ENCODE results near the gene RADIL.
"Not testable (repeated sequence)": the region's sequence is repeated elsewhere in the genome, so short reads cannot be mapped to it uniquely, and the experiment has no call there.

RADIL gene, protein sequence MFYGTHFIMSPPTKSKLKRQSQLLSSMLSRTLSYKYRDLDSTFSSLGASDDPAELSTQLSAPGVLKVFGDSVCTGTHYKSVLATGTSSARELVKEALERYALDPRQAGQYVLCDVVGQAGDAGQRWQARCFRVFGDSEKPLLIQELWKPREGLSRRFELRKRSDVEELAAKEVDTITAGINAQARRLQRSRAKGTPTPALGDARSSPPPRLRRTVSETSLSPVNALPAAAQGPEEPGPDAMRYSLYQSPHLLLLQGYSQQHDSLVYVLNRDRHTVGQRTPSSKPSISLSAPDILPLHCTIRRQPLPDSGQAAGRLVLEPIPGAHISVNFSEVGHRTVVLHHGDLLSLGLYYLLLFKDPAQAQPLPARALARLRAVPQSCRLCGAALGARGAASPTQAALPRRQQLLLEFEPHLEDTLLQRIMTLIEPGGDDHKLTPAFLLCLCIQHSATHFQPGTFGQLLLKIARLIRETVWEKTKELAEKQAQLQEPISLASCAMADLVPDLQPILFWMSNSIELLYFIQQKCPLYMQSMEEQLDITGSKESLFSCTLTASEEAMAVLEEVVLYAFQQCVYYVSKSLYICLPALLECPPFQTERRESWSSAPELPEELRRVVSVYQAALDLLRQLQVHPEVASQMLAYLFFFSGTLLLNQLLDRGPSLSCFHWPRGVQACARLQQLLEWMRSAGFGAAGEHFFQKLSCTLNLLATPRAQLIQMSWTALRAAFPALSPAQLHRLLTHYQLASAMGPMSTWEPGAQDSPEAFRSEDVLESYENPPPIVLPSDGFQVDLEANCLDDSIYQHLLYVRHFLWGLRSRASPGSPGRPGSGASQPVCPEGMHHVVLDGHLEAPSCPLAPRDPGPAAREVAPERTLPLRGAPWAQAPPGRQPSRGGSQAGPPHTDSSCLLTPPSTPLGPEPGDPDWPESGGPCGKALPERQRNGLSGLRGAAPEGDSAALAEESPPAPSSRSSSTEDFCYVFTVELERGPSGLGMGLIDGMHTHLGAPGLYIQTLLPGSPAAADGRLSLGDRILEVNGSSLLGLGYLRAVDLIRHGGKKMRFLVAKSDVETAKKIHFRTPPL

DNA sequence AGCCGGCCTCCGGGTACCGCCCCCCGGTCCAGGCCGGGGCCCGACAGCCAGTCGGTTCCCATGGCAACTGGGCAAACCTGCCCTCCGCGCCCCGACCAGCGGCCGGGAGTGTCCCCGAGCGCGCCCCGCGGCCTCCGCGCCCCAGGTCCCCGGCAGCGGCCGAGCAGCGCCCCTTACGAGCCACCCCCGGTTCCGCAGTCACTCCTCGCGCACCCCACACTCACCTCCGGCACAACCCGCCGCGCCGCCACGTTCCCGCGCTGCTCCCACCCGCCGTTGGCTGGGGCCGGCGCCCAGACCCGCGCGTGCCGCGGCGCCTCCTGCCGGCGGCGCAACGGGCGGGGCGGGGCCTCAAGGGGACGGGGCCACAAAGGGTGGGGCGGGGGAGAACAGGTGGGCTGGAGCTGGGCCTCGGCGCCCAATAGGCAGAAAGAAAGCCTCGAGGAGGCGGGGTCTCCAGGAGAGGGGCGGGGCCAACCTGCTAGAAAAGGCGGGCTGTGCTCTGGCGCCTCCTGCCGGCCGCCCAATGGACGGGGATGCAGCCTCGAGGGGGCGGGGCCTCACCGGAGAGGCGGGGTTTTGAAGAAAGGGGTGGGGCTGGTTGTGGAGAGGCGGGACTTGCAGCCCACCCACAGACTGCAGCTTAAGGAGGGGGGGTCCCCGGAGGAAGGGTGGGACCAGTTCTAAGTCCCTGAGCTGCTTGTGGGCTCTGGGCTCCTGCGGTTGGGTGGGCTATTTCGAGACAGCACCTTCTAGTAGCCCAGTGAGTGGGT is at the start of gene RADIL:
Gene RADIL, minus strand, starts transcription at position 345 of the 773 bp plus-strand sequence. CDS start 5,577 bp downstream, outside the sequence.
- DNase-seq: peak; percentile 75

GRCh38 chr7:4931943-4932342 is 48.4 kb upstream of the RADIL start:
- DNase-seq: no peak

DNA sequence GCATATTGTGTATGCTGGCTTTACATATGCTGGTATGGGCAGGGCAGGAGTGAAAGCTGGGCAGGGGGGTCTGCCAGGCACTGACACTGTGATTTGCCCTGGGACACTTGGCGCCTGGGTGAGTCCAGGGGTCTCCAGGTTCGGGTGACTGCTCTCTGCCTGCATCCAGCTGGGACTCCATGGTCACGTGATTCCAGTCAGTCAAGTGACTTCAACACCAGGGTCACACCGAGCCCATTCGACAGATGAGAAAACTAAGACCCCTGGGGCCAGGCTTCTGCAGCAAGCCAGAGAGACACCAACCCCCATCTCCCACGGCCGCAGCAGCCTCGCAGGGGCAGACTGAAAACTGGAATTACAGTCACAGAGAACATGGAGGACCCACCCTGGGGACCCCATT is 45.5 kb upstream of the RADIL start:
- no peak for DNase-seq

DNA sequence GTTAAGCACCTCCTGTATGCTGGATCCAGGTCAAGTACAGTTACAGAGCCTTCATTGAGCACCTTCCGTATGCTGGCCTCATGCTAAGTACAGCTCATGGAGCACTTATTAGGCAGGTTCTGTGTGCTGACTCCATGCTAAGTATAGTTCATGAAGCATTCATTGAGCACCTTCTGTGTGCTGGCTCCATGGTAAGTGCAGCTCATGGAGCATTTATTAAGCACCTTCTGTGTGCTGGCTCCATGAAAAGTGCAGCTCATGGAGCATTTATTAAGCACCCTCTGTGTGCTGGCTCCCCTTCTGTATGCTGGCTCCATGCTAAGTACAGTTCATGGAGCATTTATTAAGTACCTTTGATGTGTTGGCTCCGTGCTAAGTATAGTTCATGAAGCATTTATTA is 44.9 kb upstream of the RADIL start:
- no peak for DNase-seq

DNA sequence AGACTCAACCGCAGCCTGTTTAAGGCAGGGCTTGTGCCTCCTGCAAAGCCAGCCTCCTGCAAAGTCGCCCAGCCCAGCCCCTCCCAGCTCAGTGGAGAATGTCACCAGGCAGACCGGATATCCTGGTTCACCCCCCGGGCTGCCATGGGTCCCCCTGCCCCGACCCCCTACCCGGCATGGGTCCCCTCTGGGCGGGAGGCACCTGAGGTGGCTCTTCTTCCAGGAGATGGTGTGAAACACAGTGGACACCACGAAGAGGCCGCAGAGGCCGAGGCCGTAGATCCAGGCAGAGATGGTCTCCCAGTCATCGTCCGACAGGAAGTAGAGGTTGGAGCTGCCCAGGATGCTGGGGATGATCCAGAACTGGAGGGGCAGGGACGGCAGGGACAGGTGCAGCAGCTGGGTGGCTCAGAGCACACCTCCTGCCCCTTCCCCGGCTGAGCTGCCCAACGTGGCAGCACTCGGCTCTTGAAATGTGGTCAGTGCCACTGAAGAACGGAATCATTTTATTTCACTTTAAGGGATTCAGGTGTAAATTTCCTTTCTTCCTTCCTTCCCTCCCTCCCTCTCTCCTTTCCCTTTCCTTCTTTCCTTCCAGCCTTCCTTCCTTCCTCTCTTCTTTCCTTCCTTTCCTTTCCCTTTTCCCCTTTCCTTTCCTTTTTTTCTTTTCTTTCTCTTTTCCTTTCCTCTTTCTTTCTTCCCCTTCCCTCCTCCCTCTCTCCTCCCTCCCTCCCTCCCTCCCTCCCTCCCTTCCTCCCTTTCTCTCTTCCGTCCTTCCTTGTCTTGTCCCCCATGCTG is 36.7 kb upstream of the RADIL start:
- DNase-seq: no peak

DNA sequence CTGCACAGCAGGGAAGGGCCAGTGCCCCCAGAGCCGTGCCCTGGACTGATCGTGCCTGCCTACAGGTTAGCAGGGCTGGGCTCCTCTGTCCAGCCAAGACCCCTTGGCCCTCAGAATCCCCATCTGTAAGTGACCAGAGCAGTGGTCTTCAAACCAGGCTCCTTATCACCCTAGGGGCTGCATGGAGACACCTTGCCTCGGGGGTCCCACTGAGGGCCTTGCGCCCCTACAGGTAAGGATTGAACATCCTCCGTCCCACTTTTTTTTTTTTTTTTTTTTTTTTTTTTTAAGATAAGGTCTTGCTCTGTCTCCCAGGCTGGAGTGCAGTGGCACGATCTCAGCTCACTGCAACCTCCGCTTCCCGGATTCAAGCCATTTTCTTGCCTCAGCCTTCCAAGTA is 32.6 kb upstream of the RADIL start:
- DNase-seq: no peak

DNA sequence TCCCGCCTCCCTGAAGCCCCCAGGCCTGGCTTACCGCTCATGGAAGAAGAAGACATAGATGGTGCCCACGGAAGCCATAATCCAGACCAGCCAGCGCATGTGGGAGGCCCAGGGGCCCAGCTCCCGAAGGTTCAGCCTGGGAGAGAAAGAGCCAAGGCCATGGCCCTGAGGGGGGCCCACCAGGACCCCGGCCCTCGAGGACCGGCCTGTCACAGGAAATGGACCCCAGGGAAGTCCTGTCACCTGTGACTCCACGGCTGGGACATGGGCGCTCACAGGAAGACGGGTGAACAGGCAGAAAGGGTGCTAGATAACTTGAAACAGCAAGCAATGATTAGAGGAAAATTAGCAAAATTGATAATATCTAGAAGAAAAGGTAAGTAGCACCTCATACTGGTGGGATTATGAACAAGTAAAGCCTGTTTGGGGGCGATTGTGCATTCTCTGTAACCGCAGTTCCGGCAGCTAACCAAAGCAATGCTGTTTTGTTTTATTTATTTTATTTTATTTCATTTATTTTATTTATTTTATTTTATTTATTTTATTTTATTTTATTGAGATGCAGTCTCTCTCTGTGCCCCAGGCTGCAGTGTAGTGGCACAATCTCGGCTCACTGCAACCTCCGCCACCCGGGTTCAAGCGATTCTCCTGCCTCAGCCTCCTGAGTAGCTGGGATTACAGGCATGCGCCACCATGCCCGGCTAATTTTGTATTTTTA is 27.8 kb upstream of the RADIL start:
- DNase-seq: no peak

GRCh38 chr7:4906682-4907081 is 23.2 kb upstream of the RADIL start:
- no peak for DNase-seq

DNA sequence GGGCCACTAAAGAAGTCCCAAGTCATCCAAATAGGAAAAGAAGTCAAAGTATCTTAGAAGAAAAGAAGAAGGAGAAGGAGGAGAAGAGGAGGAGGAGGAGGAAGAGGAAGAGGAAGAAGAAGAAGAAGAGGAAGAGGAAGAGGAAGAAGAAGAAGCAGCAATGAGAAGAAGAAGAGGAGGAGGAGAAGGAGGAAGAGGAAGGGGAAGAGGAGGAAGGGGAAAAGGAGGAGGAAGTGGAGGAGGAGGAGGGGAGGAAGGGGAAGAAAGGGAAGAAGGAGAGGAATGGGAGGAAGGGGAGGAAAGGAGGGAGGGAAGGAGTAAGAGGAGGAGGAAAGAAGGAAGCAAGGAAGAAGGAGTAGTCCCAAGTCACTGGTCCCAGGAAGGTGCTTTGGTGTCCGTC is 21.7 kb upstream of the RADIL start:
- no peak for DNase-seq

DNA sequence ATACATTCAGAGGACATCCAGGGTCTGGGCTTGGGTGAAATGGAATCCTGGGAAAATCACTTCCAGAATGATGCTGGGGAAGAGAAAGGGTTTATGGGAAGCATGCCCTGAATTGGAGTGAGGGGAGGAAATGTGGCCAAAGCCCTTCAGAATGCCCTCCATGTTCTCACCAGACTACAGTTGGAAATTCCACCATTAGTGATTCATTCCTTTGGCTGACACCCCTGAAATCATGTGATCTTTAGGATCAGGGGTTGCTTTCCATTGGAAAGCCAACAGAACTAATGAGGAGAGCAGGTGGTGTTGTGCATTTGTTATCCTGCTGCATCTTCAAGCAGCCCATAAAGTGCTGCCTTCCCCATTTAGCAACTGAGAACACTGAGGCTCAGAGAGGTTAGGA is 20.8 kb upstream of the RADIL start:
- DNase-seq: no peak

DNA sequence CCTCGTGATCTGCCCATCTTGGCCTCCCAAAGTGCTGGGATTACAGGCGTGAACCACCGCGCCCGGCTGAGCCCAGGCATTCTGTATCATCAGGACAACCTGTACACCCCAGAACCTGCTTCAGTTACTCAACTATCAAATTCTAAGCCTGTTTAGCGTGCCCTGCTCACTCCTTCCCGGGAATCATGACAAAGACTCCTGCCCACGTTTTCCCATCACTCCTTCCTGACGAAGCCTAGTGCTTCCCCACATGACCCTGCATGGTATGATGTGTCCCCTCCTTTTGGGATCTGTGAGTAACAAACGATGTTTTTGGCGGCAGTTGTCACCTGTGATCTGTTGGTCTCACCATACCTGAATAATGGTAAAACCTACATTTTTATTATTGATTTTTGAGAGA is 12.2 kb upstream of the RADIL start:
- no peak for DNase-seq

DNA sequence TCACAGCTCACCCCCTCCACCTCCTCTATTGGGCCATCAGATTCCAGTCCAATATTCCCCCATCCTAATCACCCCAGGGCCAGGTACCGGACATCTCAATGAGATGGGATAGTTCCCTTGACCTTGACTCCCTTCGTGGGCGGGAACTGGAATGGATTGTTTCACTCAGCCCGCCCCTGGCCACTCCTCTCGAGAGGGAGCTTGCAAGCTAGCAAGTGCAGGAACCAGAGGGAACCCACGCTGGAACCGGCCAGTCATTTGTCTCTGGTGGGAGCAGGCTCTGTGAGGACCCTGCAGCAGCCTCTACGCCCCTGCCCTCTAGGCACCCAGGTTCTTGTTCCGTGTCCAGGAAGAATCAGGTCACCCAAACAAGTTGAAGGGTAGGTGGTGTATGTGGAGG is 11.0 kb upstream of the RADIL start:
- DNase-seq: no peak

DNA sequence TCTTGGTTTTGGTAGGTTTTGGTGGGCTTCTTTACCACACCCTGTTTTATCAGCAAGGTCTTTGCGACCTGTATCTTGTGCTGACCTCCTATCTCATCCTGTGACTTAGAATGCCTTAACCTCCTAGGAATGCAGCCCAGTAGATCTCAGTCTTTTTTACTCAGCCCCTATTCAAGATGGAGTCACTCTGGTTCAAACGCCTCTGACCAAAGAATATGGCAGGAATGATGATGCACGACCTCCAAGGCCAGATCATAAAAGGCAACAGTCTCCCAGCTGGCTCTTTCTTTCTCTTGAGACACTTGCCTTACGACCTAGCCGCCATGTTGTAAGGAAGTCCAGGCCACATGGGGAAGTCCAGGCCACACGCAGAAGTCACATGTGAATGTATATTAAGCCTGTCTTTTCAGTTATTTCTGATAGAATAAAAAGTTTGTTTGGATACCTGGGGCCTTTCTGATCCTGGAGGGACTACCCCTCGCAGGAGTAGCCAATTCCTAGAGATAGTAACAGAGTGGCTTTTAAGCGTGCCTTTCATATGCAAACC is 10.5 kb upstream of the RADIL start:
- DNase-seq: no peak

- not testable (repeated sequence) for DNase-seq
Observed at GRCh38 chr7:4893188-4893587, 9.7 kb upstream of the RADIL start.

GRCh38 chr7:4891522-4891921 is 8.0 kb upstream of the RADIL start:
- DNase-seq: not testable (repeated sequence)

DNA sequence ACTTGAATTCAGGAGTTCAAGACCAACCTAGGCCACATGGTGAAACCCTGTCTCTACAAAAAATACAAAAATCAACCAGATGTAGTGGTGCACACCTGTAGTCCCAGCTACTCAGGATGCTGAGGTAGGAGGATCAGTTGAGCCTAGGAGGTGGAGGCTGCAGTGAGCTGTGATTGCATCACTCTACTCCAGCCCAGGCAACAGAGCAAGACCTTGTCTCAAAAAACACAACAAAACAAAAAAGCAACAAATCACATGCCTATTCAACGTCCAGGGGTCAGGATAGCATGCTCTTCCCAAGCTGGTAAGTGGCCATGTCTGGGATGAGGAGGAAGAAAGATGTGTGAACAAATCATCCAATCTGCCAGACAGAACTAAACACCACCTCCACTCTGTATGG is 6.2 kb upstream of the RADIL start:
- DNase-seq: no peak

GRCh38 chr7:4888161-4888560 is 4.6 kb upstream of the RADIL start:
- no peak for DNase-seq

- no peak for DNase-seq
Observed at GRCh38 chr7:4886671-4887070, 3.2 kb upstream of the RADIL start.

DNA sequence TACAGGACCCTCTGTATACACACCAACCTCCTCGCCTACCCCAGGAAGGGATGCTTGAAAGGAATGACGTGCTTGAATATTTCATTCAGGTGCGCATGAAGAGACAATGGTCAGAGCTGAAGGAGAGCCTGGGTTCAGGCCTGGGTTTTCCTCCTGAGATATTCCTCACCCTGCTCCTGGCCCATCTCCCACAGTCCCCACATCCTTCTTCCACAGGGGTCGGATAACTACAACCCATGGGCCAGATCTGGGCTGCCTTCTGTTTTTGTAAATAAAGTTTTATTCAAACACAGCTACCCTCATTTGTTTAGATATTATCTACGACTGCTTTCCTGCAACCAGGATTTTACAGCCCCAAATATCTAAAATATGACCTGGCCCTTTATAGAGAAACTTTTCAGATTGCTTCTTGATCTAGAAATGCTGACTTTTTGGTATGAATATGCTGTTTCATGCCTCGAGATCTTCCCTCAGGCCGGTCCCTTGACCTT is 1.8 kb upstream of the RADIL start:
- no peak for DNase-seq

DNA sequence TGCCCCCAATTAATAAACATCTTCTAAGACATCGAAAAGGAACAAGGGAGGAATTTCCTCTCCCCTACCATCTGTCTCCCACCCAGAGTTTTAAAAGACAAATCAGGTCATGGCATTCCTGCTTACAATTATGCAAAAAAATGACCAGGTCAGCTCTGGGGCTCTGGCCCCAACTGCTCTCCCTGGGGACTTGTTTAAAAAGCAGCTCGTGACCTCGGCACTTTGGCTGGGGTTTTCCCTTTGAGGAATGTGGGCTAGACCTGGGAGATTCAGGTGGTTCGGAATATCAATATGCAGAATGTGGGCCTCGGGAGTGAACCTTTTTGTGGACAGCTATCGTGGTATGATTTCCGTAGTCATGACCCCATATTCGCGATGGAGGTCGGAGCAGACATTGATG is 648 bp upstream of the RADIL start:
- DNase-seq: no peak

DNA sequence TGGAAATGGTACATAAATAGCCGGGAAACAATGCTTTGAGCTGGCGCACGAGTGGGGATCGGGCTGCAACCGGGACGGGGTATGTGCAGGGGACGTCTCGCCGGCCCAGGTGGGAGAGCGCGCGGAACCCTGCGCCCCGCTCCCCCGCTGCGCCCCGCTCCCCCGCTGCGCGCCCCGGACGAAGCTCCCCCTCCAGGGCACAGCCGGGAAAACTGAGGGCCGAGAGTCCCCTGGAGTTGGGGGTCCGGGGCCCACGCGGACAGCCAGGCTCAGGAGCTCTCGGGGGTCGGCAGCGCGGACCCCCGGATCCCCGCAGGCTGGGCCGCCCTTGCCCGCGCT is 514 bp downstream of the RADIL start:
- DNase-seq: no peak

Data from stimulated activated naive CD4-positive, alpha-beta T cell treated with Interleukin-2 at 50 U/mL for 16 hours (primary cell).